IMR-90 (cell line): ENCODE measurements around the gene BCHE. TPM values are rescaled to one million over a fixed set of nuclear protein-coding genes. Genes with fewer than 3 reads are reported as not detected.

Experiments
- ATAC-seq: fragments of 200-7000 bp; cut with Tn5 transposase; 2 replicates; pipeline ENCODE4 v1.9.1; 2020; ENCODE audit warnings: low read depth, mild to moderate bottlenecking, moderate library complexity
- BruUV-seq: library from RNA; stranded (reverse); fragments of 400-500 nt; replicated peaks from 2 replicates; lab custom pipeline; 2021; lab: Mats Ljungman, UMichigan
- CTCF ChIA-PET: fragments of 300-600 bp; formaldehyde crosslinking; extraction: SDS; loops from one replicate; lab custom pipeline; 2021; ENCODE audit warnings: antibody characterized with exemption; lab: Yijun Ruan, JAX
- POLR2A ChIA-PET: fragments of 300-600 bp; sonication (Branson Sonifier 250); formaldehyde crosslinking; loops from one replicate; lab custom pipeline; 2022; ENCODE audit warnings: antibody characterized with exemption; ENCODE audit not compliant: unreplicated experiment; lab: Charles Lee
- DNase-seq: peaks from one replicate; pipeline ENCODE4 v3.0.0; 2013
- H2AFZ ChIP-seq: replicated peaks from 2 replicates; pipeline ENCODE3; 2013; ENCODE audit warnings: low read length, mild to moderate bottlenecking; ENCODE audit not compliant: poor library complexity
- H2AK5ac ChIP-seq: 2 replicates; pipeline ENCODE4 v1.6.1; 2013; ENCODE audit warnings: low read depth, low read length, inconsistent platforms
- H2AK9ac ChIP-seq: replicated peaks from 2 replicates; pipeline ENCODE3; 2013; ENCODE audit warnings: mild to moderate bottlenecking, low read depth, low read length, moderate library complexity; ENCODE audit not compliant: poor library complexity
- H2BK120ac ChIP-seq: 2 replicates; pipeline ENCODE4 v1.6.1; 2013; ENCODE audit warnings: low read depth, low read length, inconsistent platforms
- H2BK15ac ChIP-seq: 3 replicates; pipeline ENCODE4 v1.6.1; 2013; ENCODE audit warnings: low read depth, low read length, inconsistent platforms
- H2BK20ac ChIP-seq: 2 replicates; pipeline ENCODE4 v1.6.1; 2013; ENCODE audit warnings: low read depth, mild to moderate bottlenecking, inconsistent platforms, low read length, moderate library complexity
- H2BK5ac ChIP-seq: 2 replicates; pipeline ENCODE4 v1.6.1; 2013; ENCODE audit warnings: mild to moderate bottlenecking, low read depth, low read length, inconsistent platforms; ENCODE audit not compliant: poor library complexity, severe bottlenecking
- H3K14ac ChIP-seq: replicated peaks from 2 replicates; pipeline ENCODE4 v1.6.1; 2013; ENCODE audit warnings: low read depth, low read length, inconsistent platforms
- H3K18ac ChIP-seq: 2 replicates; pipeline ENCODE4 v1.6.1; 2013; ENCODE audit warnings: low read depth, low read length, control low read depth
- H3K23ac ChIP-seq: 2 replicates; pipeline ENCODE4 v1.6.1; 2013; ENCODE audit warnings: low read depth, low read length, inconsistent platforms
- H3K27ac ChIP-seq: 2 replicates; pipeline ENCODE4 v1.5.1; 2013; ENCODE audit warnings: mild to moderate bottlenecking, control low read depth, low read length; ENCODE audit not compliant: insufficient read depth
- H3K27me3 ChIP-seq: 2 replicates; pipeline ENCODE4 v1.6.1; 2013; ENCODE audit warnings: low read length; ENCODE audit not compliant: control insufficient read depth, insufficient read depth
- H3K36me3 ChIP-seq: 2 replicates; pipeline ENCODE4 v1.6.1; 2013; ENCODE audit warnings: low read length, mixed read lengths; ENCODE audit not compliant: control insufficient read depth, insufficient read depth
- H3K4ac ChIP-seq: 2 replicates; pipeline ENCODE4 v1.6.1; 2013; ENCODE audit warnings: low read depth, low read length, inconsistent platforms
- H3K4me1 ChIP-seq: 2 replicates; pipeline ENCODE4 v1.6.1; 2013; ENCODE audit warnings: low read length, mixed read lengths; ENCODE audit not compliant: control insufficient read depth, insufficient read depth
- H3K4me2 ChIP-seq: 2 replicates; pipeline ENCODE4 v1.6.1; 2013; ENCODE audit warnings: low read depth, mild to moderate bottlenecking, control low read depth, low read length, moderate library complexity
- H3K4me3 ChIP-seq: 2 replicates; pipeline ENCODE4 v1.5.1; 2013; ENCODE audit warnings: low read depth, mild to moderate bottlenecking, control low read depth, low read length, moderate library complexity; ENCODE audit not compliant: insufficient read depth
- H3K56ac ChIP-seq: 2 replicates; pipeline ENCODE4 v1.6.1; 2013; ENCODE audit warnings: low read length, inconsistent platforms; ENCODE audit not compliant: insufficient read depth; ENCODE audit errors: extremely low read depth
- H3K79me1 ChIP-seq, 2 experiments: 2 replicates each; pipeline ENCODE4 v1.6.1; 2013; ENCODE audit warnings: low read length in 2 of 2, inconsistent platforms in 1 of 2, low read depth in 1 of 2
- H3K9ac ChIP-seq: 2 replicates; pipeline ENCODE4 v1.6.1; 2013; ENCODE audit warnings: low read depth, low read length, control low read depth
- H3K9me1 ChIP-seq: 2 replicates; pipeline ENCODE4 v1.6.1; 2013; ENCODE audit warnings: low read length, inconsistent platforms; ENCODE audit not compliant: insufficient read depth
- H3K9me3 ChIP-seq: 2 replicates; pipeline ENCODE4 v1.6.1; 2013; ENCODE audit warnings: low read length; ENCODE audit not compliant: control insufficient read depth, insufficient read depth
- H4K20me1 ChIP-seq: 2 replicates; pipeline ENCODE4 v1.6.1; 2013; ENCODE audit warnings: low read length, inconsistent platforms; ENCODE audit not compliant: insufficient read depth
- H4K5ac ChIP-seq: 2 replicates; pipeline ENCODE4 v1.6.1; 2013; ENCODE audit warnings: mild to moderate bottlenecking, low read depth, low read length, control low read depth
- H4K8ac ChIP-seq, 2 experiments: 2 replicates each; pipeline ENCODE4 v1.6.1; 2013; ENCODE audit warnings: low read depth in 2 of 2, low read length in 2 of 2, control low read depth in 1 of 2, inconsistent platforms in 1 of 2
- H4K91ac ChIP-seq: 2 replicates; pipeline ENCODE4 v1.6.1; 2013; ENCODE audit warnings: low read depth, low read length, inconsistent platforms; ENCODE audit not compliant: insufficient read depth
- RFX5 ChIP-seq: IDR thresholded peaks from 2 replicates; pipeline ENCODE4 v1.8.0; 2012; ENCODE audit warnings: low read depth, mild to moderate bottlenecking, low read length, moderate library complexity
- WGBS, 2 experiments: methylation state at CpG; one replicate each; pipeline versions ENCODE4 v1.1.5 to v1.1.7; 2013; ENCODE audit warnings: missing lambda C conversion rate in 2 of 2; ENCODE audit not compliant: insufficient read length in 1 of 2; ENCODE audit errors: extremely low coverage in 2 of 2; 5-methylcytosine and 5-hydroxymethylcytosine counted together
- dilution Hi-C: fragments of 300-500 bp; cut with HindIII; formaldehyde crosslinking; loops from one replicate; pipeline ENCODE4 v1.14.3; 2018; ENCODE audit warnings: low sequenced_read_pairs; ENCODE audit not compliant: unreplicated experiment
- in situ Hi-C: fragments of 300-500 bp; cut with MboI; formaldehyde crosslinking; loops from 3 replicates; pipeline ENCODE4 v1.14.3; 2019; ENCODE audit warnings: low sequenced_read_pairs, inconsistent platforms, mixed read lengths
- intact Hi-C: fragments of 100-400 bp; cut with micrococcal nuclease; formaldehyde crosslinking; loops from 2 replicates; pipeline ENCODE4 v1.10.0; 2022
- polyA plus RNA-seq, 3 experiments: library from polyadenylated mRNA; depleted of rRNA; stranded (reverse); fragments of >200 nt; gene quantifications; 2 replicates each; pipeline ENCODE4 v1.2.3, GENCODE V29; 2012; ENCODE audit warnings: low replicate concordance in 1 of 3
- total RNA-seq: library from RNA; depleted of rRNA; stranded (reverse); fragments of >200 nt; gene quantifications from 2 replicates; pipeline ENCODE4 v1.2.3, GENCODE V29; 2012

The BCHE gene
- total and polyA plus RNA-seq, 2 of the 4 experiments (the other 2 are of a cell fraction) = 1.5 to 1.6 TPM

GRCh38 chr3:165768680-165769079, 68.5 kb downstream of the BCHE start:
- in situ Hi-C loops = no loop called here

More at GRCh38 chr3:165768680-165769079, 68.5 kb downstream of the BCHE start:
- H3K79me1 ChIP-seq = no peaks in the 10 kb centered on the region
- no peak overlapping the region for H2BK15ac ChIP-seq
- no peak overlapping the region for H3K27ac ChIP-seq
- no peak overlapping the region for H4K8ac ChIP-seq
- no peak overlapping the region for H3K4ac ChIP-seq
- no peak overlapping the region for H3K14ac ChIP-seq
- no peak overlapping the region for H3K18ac ChIP-seq
- no peak overlapping the region for H3K23ac ChIP-seq
- H2AFZ ChIP-seq = no peak overlapping the region
- peaks cover 9% of the 10 kb centered on the region; the same call in 1 of the 2 replicates for H3K9me3 ChIP-seq
- H2AK9ac ChIP-seq = no peak overlapping the region
- no peaks in the 10 kb centered on the region for H3K36me3 ChIP-seq
- no peak overlapping the region for H3K56ac ChIP-seq
- BruUV-seq = no TSS peak
- no peak for ATAC-seq
- no peak for TF ChIP-seq RFX5
- no peaks in the 10 kb centered on the region for H4K20me1 ChIP-seq
- H3K4me3 ChIP-seq = no peak overlapping the region
- no peak overlapping the region for H3K4me2 ChIP-seq
- H2BK120ac ChIP-seq = no peak overlapping the region
- no peaks in the 10 kb centered on the region for H3K9me1 ChIP-seq
- no peak overlapping the region for H2AK5ac ChIP-seq
- no peak overlapping the region for H3K9ac ChIP-seq
- H3K4me1 ChIP-seq = no peaks in the 10 kb centered on the region
- no CpG with 5 or more reads among the region's 4 CpGs for WGBS, 2 experiments
- no peak overlapping the region for H4K91ac ChIP-seq
- dilution Hi-C loops (no loop called here), intact Hi-C loops (no loop called here)
- H4K5ac ChIP-seq = no peak overlapping the region
- ChIA-PET CTCF (no interaction called here), POLR2A (no interaction called here)
- H3K27me3 ChIP-seq = no peaks in the 10 kb centered on the region
- no peak overlapping the region for H2BK5ac ChIP-seq
- no peak overlapping the region for H2BK20ac ChIP-seq
- DNase-seq = no peak
